Body of pancreas (tissue), 4 donors: ENCODE measurements around the gene CCDC190. TPM values are rescaled to one million over a fixed set of nuclear protein-coding genes. Genes with fewer than 3 reads are reported as not detected.
"Not testable (repeated sequence)": the region's sequence is repeated elsewhere in the genome, so short reads cannot be mapped to it uniquely, and the experiment has no call there.

Experiments
- ATAC-seq: fragments of 150-250 bp; one replicate; pipeline ENCODE4 v1.9.1; 2016
- DNase-seq, 4 donors: peaks; one replicate each; pipeline ENCODE4 v3.0.0-alpha.2; 2019
- H3K27ac ChIP-seq, 4 donors: fragments of 200-600 bp; sonication (generic); 1 replicate in 3 of 4; 2 replicates in 1 of 4; pipeline versions ENCODE4 v1.5.1 to v1.6.1; 2016 to 2019; ENCODE audit warnings: mild to moderate bottlenecking in 1 of 4, mixed read lengths in 1 of 4, moderate library complexity in 1 of 4
- H3K27me3 ChIP-seq, 2 donors: fragments of 200-600 bp; sonication (generic); one replicate each; pipeline ENCODE4 v1.6.0; 2016; ENCODE audit warnings: mild to moderate bottlenecking in 1 of 2
- H3K36me3 ChIP-seq, 2 donors: fragments of 200-600 bp; sonication (generic); replicated peaks in 1 of 2; 2 replicates each; pipeline ENCODE4 v1.5.1; 2016; ENCODE audit warnings: low read depth in 2 of 2; ENCODE audit not compliant: insufficient read depth in 1 of 2
- H3K4me1 ChIP-seq: fragments of 200-600 bp; sonication (generic); one replicate; pipeline ENCODE4 v1.6.0; 2016
- H3K4me3 ChIP-seq, 2 donors: fragments of 200-600 bp; sonication (generic); 1 replicate in 1 of 2; 2 replicates in 1 of 2; pipeline ENCODE4 v1.5.1; 2016 to 2019
- H3K9me3 ChIP-seq, 3 donors: fragments of 200-600 bp; sonication (generic); 1 replicate in 2 of 3; 2 replicates in 1 of 3; pipeline ENCODE4 v1.5.1; 2016
- CTCF ChIP-seq, 7 experiments: fragments of 450-650 bp in 4 of 7; fragments of 200-600 bp in 3 of 7; sonication (generic) in 3 of 7; IDR thresholded peaks; one replicate each; pipeline ENCODE4 v1.5.1; 2016 to 2019; ENCODE audit warnings: antibody characterized with exemption in 7 of 7
- POLR2A ChIP-seq, 3 donors: fragments of 450-650 bp; IDR thresholded peaks; one replicate each; pipeline ENCODE4 v1.6.1; 2016; ENCODE audit warnings: antibody characterized with exemption in 3 of 3, mild to moderate bottlenecking in 2 of 3
- WGBS, 2 donors: methylation state at CpG; one replicate each; pipeline ENCODE4 v1.1.5; 2017; 5-methylcytosine and 5-hydroxymethylcytosine counted together
- intact Hi-C: fragments of 100-400 bp; cut with DNase I; formaldehyde crosslinking; loops from one replicate; pipeline ENCODE4 v1.15.1; 2023
- total RNA-seq, 2 donors: library from RNA; depleted of rRNA; stranded (reverse); fragments of >200 nt; gene quantifications; one replicate each; pipeline ENCODE4 v1.1.0, GENCODE V29; 2016

Gene CCDC190
- total RNA-seq, 2 donors from 2014 or later: not detected

GRCh38 chr1:162881590-162881989 is 20.6 kb upstream of the CCDC190 start:
- no peak overlapping the region for H3K27ac ChIP-seq
- H3K27me3 ChIP-seq: no peaks in the 10 kb centered on the region
- DNase-seq: no peak
- H3K4me3 ChIP-seq: no peak overlapping the region
- no peaks in the 10 kb centered on the region for H3K9me3 ChIP-seq
- ATAC-seq: no peak
- no peaks in the 10 kb centered on the region for H3K36me3 ChIP-seq
- TF ChIP-seq CTCF (IDR thresholded peaks at IDR 0.05) (no peak), POLR2A (IDR thresholded peaks at IDR 0.05) (no peak)
- H3K4me1 ChIP-seq: no peaks in the 10 kb centered on the region
- intact Hi-C loops: no loop called here
- WGBS, 2 donors: 48 to 64% methylated on average over 3 to 5 of the region's 5 CpGs

- DNase-seq, ATAC-seq, intact Hi-C loops, H3K4me3 ChIP-seq, H3K27me3 ChIP-seq, H3K4me1 ChIP-seq, H3K27ac ChIP-seq, H3K36me3 ChIP-seq, H3K9me3 ChIP-seq: not testable (repeated sequence)
- WGBS, 2 donors: 59 to 76% methylated on average over 2 of the region's 2 CpGs
These were observed 19.6 kb upstream of the CCDC190 start for GRCh38 chr1:162880617-162881016.

- H3K4me1 ChIP-seq: peaks cover 17% of the 10 kb centered on the region
- 16 to 21% methylated on average over 4 of the region's 4 CpGs for WGBS, 2 donors
- no peak overlapping the region for H3K27ac ChIP-seq
- H3K36me3 ChIP-seq: no peaks in the 10 kb centered on the region
- ATAC-seq: peak; percentile 30
- TF ChIP-seq CTCF (IDR thresholded peaks at IDR 0.05) (peak in 6 of 7 experiments; percentile 37 to 73 (median 64)), POLR2A (IDR thresholded peaks at IDR 0.05) (no peak)
- no peaks in the 10 kb centered on the region for H3K27me3 ChIP-seq
- intact Hi-C loops: loop anchor here (10.0 kb wide), 1 partner anchor 437 kb away; no protein-coding TSS in a partner anchor
- H3K4me3 ChIP-seq: no peak overlapping the region
- no peaks in the 10 kb centered on the region for H3K9me3 ChIP-seq
- peak; percentile 52 to 66 (median 61) for DNase-seq
These were observed 17.1 kb upstream of the CCDC190 start for GRCh38 chr1:162878000-162878596.

- WGBS, 2 donors: 78 to 82% methylated on average over 3 of the region's 3 CpGs
- H3K27me3 ChIP-seq: no peaks in the 10 kb centered on the region
- no peaks in the 10 kb centered on the region for H3K36me3 ChIP-seq
- H3K4me1 ChIP-seq: peaks cover 19% of the 10 kb centered on the region
- ATAC-seq (no peak), DNase-seq (no peak)
- no peak overlapping the region for H3K27ac ChIP-seq
- no peak overlapping the region for H3K4me3 ChIP-seq
- intact Hi-C loops: loop anchor here (10.0 kb wide), 1 partner anchor 437 kb away; no protein-coding TSS in a partner anchor
- H3K9me3 ChIP-seq: no peaks in the 10 kb centered on the region
- TF ChIP-seq POLR2A (IDR thresholded peaks at IDR 0.05) (no peak), CTCF (IDR thresholded peaks at IDR 0.05) (no peak)
These were observed 16.4 kb upstream of the CCDC190 start for GRCh38 chr1:162877412-162877811.

GRCh38 chr1:162876751-162877150 is 15.8 kb upstream of the CCDC190 start:
- intact Hi-C loops: loop anchor here (10.0 kb wide), 1 partner anchor 438 kb away; no protein-coding TSS in a partner anchor
- ATAC-seq (no peak), DNase-seq (no peak)
- TF ChIP-seq CTCF (IDR thresholded peaks at IDR 0.05) (no peak), POLR2A (IDR thresholded peaks at IDR 0.05) (no peak)
- Histone ChIP-seq H3K36me3 (no peaks in the 10 kb centered on the region), H3K27me3 (no peaks in the 10 kb centered on the region), H3K27ac (no peak overlapping the region), H3K4me3 (no peak overlapping the region), H3K4me1 (peaks cover 19% of the 10 kb centered on the region), H3K9me3 (no peaks in the 10 kb centered on the region)
- WGBS, 2 donors: 37 to 42% methylated on average over 3 of the region's 3 CpGs
